Lower leg skin (tissue), 3 donors: ENCODE measurements around the gene SMARCA2.

ENCODE experiments used
- POLR2A ChIP-seq, 2 donors: fragments of 450-650 bp; IDR thresholded peaks; one replicate each; pipeline ENCODE4 v1.6.1; 2016 to 2017; ENCODE audit warnings: antibody characterized with exemption in 2 of 2, mild to moderate bottlenecking in 1 of 2, moderate library complexity in 1 of 2
- TF ChIP-seq, protein P1 (sequence below), 3 donors: fragments of 450-650 bp; IDR thresholded peaks; one replicate each; pipeline ENCODE4 v1.5.1; 2016; ENCODE audit warnings: antibody characterized with exemption in 3 of 3, mild to moderate bottlenecking in 3 of 3, moderate library complexity in 2 of 3

DNA sequence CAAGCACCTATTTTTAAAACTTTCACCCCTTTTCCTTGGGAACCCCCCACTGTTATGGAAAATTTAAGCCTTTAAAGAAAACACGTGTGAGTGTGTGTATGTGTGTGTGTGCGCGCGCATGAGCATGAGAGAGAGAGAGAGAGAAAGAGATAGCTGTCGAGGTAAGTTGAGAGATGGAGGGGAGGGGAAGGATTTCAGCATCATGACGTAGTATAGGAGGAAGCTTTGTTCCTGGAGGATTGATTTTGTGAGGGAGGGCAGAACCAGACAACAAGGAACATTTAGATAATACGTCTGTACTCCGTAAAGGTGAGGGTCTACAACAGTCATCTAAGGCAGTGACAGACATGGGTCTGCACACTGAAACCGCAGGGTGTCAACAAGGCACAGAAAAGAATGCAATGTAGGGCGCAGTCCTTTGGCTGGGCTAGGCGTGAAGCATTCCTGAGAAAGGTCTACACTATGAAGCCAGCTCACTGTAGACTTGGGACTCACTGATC, 227.7 kb downstream of the SMARCA2 start:
- TF ChIP-seq, protein P1, sequence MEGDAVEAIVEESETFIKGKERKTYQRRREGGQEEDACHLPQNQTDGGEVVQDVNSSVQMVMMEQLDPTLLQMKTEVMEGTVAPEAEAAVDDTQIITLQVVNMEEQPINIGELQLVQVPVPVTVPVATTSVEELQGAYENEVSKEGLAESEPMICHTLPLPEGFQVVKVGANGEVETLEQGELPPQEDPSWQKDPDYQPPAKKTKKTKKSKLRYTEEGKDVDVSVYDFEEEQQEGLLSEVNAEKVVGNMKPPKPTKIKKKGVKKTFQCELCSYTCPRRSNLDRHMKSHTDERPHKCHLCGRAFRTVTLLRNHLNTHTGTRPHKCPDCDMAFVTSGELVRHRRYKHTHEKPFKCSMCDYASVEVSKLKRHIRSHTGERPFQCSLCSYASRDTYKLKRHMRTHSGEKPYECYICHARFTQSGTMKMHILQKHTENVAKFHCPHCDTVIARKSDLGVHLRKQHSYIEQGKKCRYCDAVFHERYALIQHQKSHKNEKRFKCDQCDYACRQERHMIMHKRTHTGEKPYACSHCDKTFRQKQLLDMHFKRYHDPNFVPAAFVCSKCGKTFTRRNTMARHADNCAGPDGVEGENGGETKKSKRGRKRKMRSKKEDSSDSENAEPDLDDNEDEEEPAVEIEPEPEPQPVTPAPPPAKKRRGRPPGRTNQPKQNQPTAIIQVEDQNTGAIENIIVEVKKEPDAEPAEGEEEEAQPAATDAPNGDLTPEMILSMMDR (IDR thresholded peaks at IDR 0.05) = no peak
- TF ChIP-seq POLR2A (IDR thresholded peaks at IDR 0.05) = no peak
